GM19035 (cell line): ENCODE measurements around the gene CXCR6.
A peak's percentile ranks its signal among the peaks of the same experiment; 100 is the strongest.

Source experiments
- ATAC-seq: cut with Tn5 transposase; IDR thresholded peaks from one replicate; pipeline ENCODE4 v1.9.1; 2021; ENCODE audit not compliant: unreplicated experiment

Gene CXCR6

GRCh38 chr3:45921158-45922038, 21.9 kb upstream of the CXCR6 start:
- ATAC-seq, result no peak

- ATAC-seq, result no peak
These were observed 21.3 kb upstream of the CXCR6 start for GRCh38 chr3:45922039-45922326.

- no peak for ATAC-seq
These were observed 20.2 kb upstream of the CXCR6 start for GRCh38 chr3:45922950-45923590.

GRCh38 chr3:45923755-45924154, 19.5 kb upstream of the CXCR6 start:
- no peak for ATAC-seq

GRCh38 chr3:45927881-45928280, 15.4 kb upstream of the CXCR6 start:
- ATAC-seq, result no peak

GRCh38 chr3:45929042-45929679, 14.1 kb upstream of the CXCR6 start:
- ATAC-seq, result peak; percentile 62

GRCh38 chr3:45931496-45931895, 11.8 kb upstream of the CXCR6 start:
- ATAC-seq, result no peak

GRCh38 chr3:45932112-45932511, 11.2 kb upstream of the CXCR6 start:
- ATAC-seq, result no peak

- no peak for ATAC-seq
These were observed 9.7 kb upstream of the CXCR6 start for GRCh38 chr3:45933591-45933990.

- ATAC-seq, result no peak
These were observed 7.0 kb upstream of the CXCR6 start for GRCh38 chr3:45936261-45936660.

- no peak for ATAC-seq
These were observed 5.8 kb upstream of the CXCR6 start for GRCh38 chr3:45937206-45938042.

- ATAC-seq, result no peak
These were observed 5.2 kb upstream of the CXCR6 start for GRCh38 chr3:45938043-45938435.

- ATAC-seq, result no peak
These were observed 4.4 kb upstream of the CXCR6 start for GRCh38 chr3:45938864-45939263.

GRCh38 chr3:45939341-45939771, 3.9 kb upstream of the CXCR6 start:
- ATAC-seq, result no peak

GRCh38 chr3:45940004-45940780, 3.1 kb upstream of the CXCR6 start:
- no peak for ATAC-seq

- no peak for ATAC-seq
These were observed 2.4 kb upstream of the CXCR6 start for GRCh38 chr3:45940781-45941365.

GRCh38 chr3:45942051-45942825, 1.0 kb upstream of the CXCR6 start:
- ATAC-seq, result no peak

GRCh38 chr3:45944830-45945620, 1.8 kb downstream of the CXCR6 start:
- no peak for ATAC-seq

- ATAC-seq, result no peak
These were observed 3.0 kb downstream of the CXCR6 start for GRCh38 chr3:45946307-45946706.
